GM06990 (cell line): ENCODE measurements around the gene DDR1.

Source experiments
- DNase-seq: peaks from one replicate; pipeline ENCODE4 v3.0.0-alpha.2; 2011; ENCODE audit not compliant: insufficient read length; ENCODE audit errors: extremely low read depth
- H3K27me3 ChIP-seq: replicated peaks from 2 replicates; pipeline ENCODE4 v1.6.0; 2011; ENCODE audit warnings: low read length; ENCODE audit not compliant: control insufficient read depth, insufficient read depth
- H3K36me3 ChIP-seq: 2 replicates; pipeline ENCODE4 v1.5.1; 2011; ENCODE audit warnings: low read length; ENCODE audit not compliant: control insufficient read depth, insufficient read depth
- H3K4me3 ChIP-seq: replicated peaks from 2 replicates; pipeline ENCODE4 v1.5.1; 2011; ENCODE audit warnings: low read depth, mild to moderate bottlenecking, control low read depth, low read length
- TF ChIP-seq, protein P1 (sequence below): IDR thresholded peaks from 2 replicates; pipeline ENCODE4 v1.5.1; 2011; ENCODE audit warnings: low read length, control low read depth, mild to moderate bottlenecking, inconsistent platforms; ENCODE audit not compliant: insufficient read depth, poor library complexity, severe bottlenecking

The DDR1 gene

DNA sequence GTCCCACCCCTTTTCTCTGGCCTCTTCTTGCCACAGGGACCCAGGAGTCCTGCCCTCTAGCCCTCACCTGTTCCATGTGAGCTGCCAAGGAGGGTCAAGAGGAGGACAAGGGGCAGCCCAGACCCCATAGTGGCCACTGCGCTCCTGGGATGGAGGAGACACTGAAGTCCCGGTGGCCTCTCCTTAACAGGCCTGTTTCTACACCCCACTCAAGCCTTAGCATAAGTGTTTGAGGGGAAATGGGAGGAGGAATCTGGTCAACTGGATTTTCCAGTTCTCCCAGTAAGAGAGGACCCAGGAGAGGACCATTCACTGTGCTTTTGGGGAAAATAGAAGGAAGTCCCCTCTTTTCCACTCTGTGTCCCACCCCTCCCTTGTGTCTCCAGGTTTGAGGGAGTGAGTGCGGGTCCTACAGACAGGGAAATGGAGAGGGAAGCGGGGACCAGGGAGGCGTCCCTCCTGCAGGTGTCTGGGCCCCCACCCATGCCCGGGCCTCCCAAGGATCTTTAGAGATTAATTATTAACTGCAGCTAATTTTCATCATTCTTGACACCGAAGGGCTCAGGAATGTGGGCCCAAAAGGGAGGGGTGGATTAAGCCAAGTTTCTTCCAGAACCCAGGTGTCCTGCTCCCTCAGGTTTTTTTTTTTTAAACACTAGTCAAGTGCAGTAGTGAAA is 47.8 kb downstream of the DDR1 start, which contains the start of gene SFTA2:
Gene SFTA2 (minus strand): TSS at position 202 of the 677 bp plus-strand sequence. CDS start 74 bp downstream, at position 128.
- TF ChIP-seq, protein P1, sequence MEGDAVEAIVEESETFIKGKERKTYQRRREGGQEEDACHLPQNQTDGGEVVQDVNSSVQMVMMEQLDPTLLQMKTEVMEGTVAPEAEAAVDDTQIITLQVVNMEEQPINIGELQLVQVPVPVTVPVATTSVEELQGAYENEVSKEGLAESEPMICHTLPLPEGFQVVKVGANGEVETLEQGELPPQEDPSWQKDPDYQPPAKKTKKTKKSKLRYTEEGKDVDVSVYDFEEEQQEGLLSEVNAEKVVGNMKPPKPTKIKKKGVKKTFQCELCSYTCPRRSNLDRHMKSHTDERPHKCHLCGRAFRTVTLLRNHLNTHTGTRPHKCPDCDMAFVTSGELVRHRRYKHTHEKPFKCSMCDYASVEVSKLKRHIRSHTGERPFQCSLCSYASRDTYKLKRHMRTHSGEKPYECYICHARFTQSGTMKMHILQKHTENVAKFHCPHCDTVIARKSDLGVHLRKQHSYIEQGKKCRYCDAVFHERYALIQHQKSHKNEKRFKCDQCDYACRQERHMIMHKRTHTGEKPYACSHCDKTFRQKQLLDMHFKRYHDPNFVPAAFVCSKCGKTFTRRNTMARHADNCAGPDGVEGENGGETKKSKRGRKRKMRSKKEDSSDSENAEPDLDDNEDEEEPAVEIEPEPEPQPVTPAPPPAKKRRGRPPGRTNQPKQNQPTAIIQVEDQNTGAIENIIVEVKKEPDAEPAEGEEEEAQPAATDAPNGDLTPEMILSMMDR = no peak
- Histone ChIP-seq H3K4me3 (no peak within 1 kb of the TSS), H3K36me3 (no peaks in the 10 kb centered on the region; the same call in none of the 2 replicates), H3K27me3 (no peaks in the 10 kb centered on the region)
- DNase-seq = no peak

DNA sequence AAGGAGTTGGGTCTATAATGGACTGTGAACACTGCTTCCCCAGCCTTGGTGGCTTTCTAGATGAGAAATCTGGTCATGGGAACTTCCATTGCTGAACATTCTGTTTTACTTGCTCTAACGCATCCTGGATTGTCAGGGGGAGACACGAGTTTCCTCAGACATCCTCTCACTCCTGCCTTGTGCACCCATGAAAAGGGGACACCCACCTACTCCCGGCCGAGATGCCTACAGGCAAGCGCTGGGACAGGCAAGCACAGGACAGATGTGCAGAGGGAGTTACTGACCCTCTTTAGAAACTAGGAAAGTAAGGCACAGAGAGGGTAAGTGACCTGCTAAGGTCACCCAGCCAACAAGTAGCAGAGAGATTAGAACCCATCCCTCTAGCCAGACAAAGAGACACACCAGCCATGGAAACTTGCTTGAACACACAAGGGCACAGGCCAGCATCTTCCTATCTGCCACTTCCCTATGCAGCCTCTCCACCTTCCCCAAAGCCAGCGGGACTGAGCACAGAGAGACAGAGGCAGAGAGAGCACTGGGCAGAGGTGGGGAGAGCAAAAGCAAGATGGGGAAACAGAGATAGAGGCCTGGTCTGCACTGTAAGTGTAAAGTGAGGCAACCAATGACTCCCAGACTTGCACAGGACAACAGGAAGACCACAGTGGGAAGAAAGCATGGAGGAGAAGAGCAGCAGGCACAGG is 48.5 kb downstream of the DDR1 start:
- no peak overlapping the region for H3K4me3 ChIP-seq
- H3K36me3 ChIP-seq = no peaks in the 10 kb centered on the region; the same call in 1 of the 2 replicates
- H3K27me3 ChIP-seq = no peaks in the 10 kb centered on the region
- no peak for DNase-seq
- TF ChIP-seq, protein P1 = no peak

DNA sequence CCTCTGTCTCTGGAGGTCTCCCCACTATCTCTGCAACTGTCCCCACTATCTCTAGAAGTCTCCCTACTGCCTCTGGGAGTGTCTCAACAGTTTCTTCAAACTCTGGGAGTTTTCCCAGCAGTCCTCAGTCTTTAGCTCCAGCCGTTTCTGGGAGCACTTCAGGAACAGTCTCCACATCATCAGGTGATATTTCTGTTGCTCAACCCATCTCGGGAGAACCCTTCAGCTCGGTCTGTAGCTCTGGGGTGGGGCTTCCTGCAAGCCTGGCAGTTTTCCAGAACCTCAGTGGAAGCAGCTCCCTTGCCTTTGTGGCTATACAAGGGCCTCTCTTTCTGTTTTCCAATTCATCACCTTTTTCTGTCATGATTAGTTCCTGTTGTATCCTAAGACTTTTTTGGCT is 50.7 kb downstream of the DDR1 start:
- Histone ChIP-seq H3K36me3 (no peaks in the 10 kb centered on the region), H3K4me3 (no peak overlapping the region), H3K27me3 (no peaks in the 10 kb centered on the region; the same call in 1 of the 2 replicates)
- TF ChIP-seq, protein P1 = no peak
- no peak for DNase-seq

DNA sequence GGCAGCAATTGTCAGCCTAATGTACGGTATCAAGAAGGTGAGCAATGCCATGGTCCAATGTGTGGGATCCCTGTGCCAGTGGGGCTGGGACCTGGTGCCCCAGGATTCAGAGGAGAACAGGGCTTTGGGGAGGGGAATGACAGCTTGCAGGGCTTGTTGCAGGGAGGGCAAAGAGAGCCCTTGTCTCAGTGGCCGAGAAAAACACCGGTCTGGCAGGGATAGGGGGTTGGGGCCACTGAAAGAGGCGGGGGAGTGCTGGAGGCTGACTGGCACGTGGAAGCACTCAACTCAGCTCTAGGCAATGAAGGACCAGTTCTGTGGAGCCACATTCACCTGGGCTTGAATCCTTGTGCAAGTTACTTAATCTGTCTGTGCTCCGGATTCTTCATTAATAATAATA is 52.9 kb downstream of the DDR1 start:
- Histone ChIP-seq H3K27me3 (peaks cover 2% of the 10 kb centered on the region; the same call in 1 of the 2 replicates), H3K4me3 (no peak overlapping the region), H3K36me3 (no peaks in the 10 kb centered on the region)
- TF ChIP-seq, protein P1 = no peak
- DNase-seq = no peak

DNA sequence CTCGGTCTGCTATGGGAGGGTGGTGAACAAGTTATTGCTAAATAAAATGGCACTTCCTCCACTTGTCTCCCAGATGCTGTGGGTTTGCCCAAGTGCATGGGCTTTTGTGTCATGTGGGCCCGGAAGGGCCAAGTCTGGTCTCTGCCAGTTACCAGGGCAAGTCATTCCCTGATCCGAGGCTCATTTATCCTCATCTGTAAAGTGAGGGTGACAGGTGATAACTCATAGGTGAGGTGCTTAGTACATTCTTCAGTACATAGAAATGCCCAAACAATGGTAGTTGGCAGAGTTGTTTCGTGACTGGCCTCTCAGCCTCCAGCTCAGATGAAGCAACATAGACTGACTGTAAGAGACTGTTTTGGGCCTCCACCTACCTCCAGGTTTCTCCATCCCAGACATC is 54.4 kb downstream of the DDR1 start:
- TF ChIP-seq, protein P1 = no peak
- Histone ChIP-seq H3K27me3 (peaks cover 2% of the 10 kb centered on the region; the same call in 1 of the 2 replicates), H3K4me3 (no peak overlapping the region), H3K36me3 (no peaks in the 10 kb centered on the region)
- no peak for DNase-seq
